ENCODE data around the gene UBR4. TPM values are rescaled to one million over a fixed set of nuclear protein-coding genes. Genes with fewer than 3 reads are reported as not detected.
"Not testable (repeated sequence)": the region's sequence is repeated elsewhere in the genome, so short reads cannot be mapped to it uniquely, and the experiment has no call there.

The UBR4 gene
- total and polyA plus RNA-seq, 3 donors from 2014 or later = 301 to 708 (median 613) TPM

- H3K4me1 ChIP-seq = no peaks in the 10 kb centered on the region
- DNase-seq = no peak
- H3K27me3 ChIP-seq = no peaks in the 10 kb centered on the region
- TF ChIP-seq POLR2A (IDR thresholded peaks at IDR 0.05) = no peak
- TF ChIP-seq CTCF (IDR thresholded peaks at IDR 0.05) = no peak
- no peak overlapping the region for H3K27ac ChIP-seq
- no peaks in the 10 kb centered on the region for H3K9me3 ChIP-seq
- intact Hi-C loops (cut with DNase I; ENCODE audit: low total_unique reads) = no loop called here
- H3K36me3 ChIP-seq (ENCODE audit: low read depth, missing control alignments) = no peaks in the 10 kb centered on the region
- H3K4me3 ChIP-seq = no peak overlapping the region
Observed at GRCh38 chr1:19187852-19188251, 22.2 kb downstream of the UBR4 start.

- WGBS, 2 donors = 84 to 92% methylated on average over 2 of the region's 2 CpGs
- Histone ChIP-seq H3K9me3 (no peaks in the 10 kb centered on the region), H3K27me3 (no peaks in the 10 kb centered on the region), H3K4me3 (no peak overlapping the region), H3K4me1 (no peaks in the 10 kb centered on the region), H3K36me3 (ENCODE audit: low read depth, missing control alignments) (no peaks in the 10 kb centered on the region), H3K27ac (no peak overlapping the region)
- no peak for TF ChIP-seq POLR2A (IDR thresholded peaks at IDR 0.05)
- no peak for TF ChIP-seq CTCF (IDR thresholded peaks at IDR 0.05)
- DNase-seq = no peak
- intact Hi-C loops (cut with DNase I; ENCODE audit: low total_unique reads) = no loop called here
Observed at GRCh38 chr1:19186001-19186400, 24.1 kb downstream of the UBR4 start.

- DNase-seq = no peak
- no peaks in the 10 kb centered on the region for H3K36me3 ChIP-seq (ENCODE audit: low read depth, missing control alignments)
- intact Hi-C loops (cut with DNase I; ENCODE audit: low total_unique reads) = no loop called here
- H3K27me3 ChIP-seq = no peaks in the 10 kb centered on the region
- WGBS, 2 donors = 97 to 99% methylated on average over 5 of the region's 5 CpGs
- peaks cover 10% of the 10 kb centered on the region for H3K4me1 ChIP-seq
- H3K4me3 ChIP-seq = no peak overlapping the region
- no peak for TF ChIP-seq POLR2A (IDR thresholded peaks at IDR 0.05)
- no peak for TF ChIP-seq CTCF (IDR thresholded peaks at IDR 0.05)
- no peaks in the 10 kb centered on the region for H3K9me3 ChIP-seq
- no peak overlapping the region for H3K27ac ChIP-seq
Observed at GRCh38 chr1:19182223-19182622, 27.8 kb downstream of the UBR4 start.

GRCh38 chr1:19180265-19180657, 29.8 kb downstream of the UBR4 start:
- H3K4me3 ChIP-seq; intact Hi-C loops (cut with DNase I; ENCODE audit: low total_unique reads); H3K9me3 ChIP-seq; H3K27me3 ChIP-seq; DNase-seq; H3K36me3 ChIP-seq (ENCODE audit: low read depth, missing control alignments); H3K27ac ChIP-seq: not testable (repeated sequence)
- H3K4me1 ChIP-seq = peaks cover 10% of the 10 kb centered on the region
- 93 to 96% methylated on average over 8 of the region's 8 CpGs for WGBS, 2 donors

GRCh38 chr1:19179597-19180264, 30.3 kb downstream of the UBR4 start:
- no peaks in the 10 kb centered on the region for H3K36me3 ChIP-seq (ENCODE audit: low read depth, missing control alignments)
- intact Hi-C loops (cut with DNase I; ENCODE audit: low total_unique reads) = no loop called here

More at GRCh38 chr1:19179597-19180264, 30.3 kb downstream of the UBR4 start:
- Histone ChIP-seq H3K27me3 (no peaks in the 10 kb centered on the region), H3K4me3 (no peak overlapping the region), H3K27ac (no peak overlapping the region), H3K9me3 (no peaks in the 10 kb centered on the region), H3K4me1 (peaks cover 10% of the 10 kb centered on the region)
- TF ChIP-seq CTCF (IDR thresholded peaks at IDR 0.05) (peak; percentile 28 to 48 (median 39)), POLR2A (IDR thresholded peaks at IDR 0.05) (no peak)
- peak; percentile 56 for DNase-seq
- WGBS, 2 donors = 68 to 69% methylated on average over 8 of the region's 8 CpGs
